ENCODE results near the gene FOXP3.

Gene FOXP3

DNA sequence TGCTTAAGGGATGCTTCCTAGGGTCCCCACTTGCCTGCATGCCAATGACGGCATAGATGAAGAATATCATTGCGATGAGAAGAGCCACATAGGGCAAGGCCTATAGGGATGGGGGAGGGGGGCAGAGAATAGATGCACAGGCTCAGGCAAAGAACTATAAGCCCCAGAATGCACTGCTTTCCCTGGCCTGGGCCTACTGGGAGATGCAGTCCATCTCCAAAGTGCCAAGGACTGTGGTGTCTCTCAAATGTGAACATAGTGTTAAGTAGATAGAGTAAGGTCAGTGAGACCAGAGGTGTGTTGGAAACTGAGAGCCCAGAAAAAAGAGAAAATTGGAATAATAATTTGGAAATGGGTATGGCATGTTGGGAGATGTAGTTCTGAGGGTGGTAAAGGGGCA lies 52.3 kb downstream of the FOXP3 start:
- DNase-seq = no peak

- no peak for DNase-seq
These were observed 53.4 kb downstream of the FOXP3 start for GRCh38 chrX:49211074-49211473.

DNA sequence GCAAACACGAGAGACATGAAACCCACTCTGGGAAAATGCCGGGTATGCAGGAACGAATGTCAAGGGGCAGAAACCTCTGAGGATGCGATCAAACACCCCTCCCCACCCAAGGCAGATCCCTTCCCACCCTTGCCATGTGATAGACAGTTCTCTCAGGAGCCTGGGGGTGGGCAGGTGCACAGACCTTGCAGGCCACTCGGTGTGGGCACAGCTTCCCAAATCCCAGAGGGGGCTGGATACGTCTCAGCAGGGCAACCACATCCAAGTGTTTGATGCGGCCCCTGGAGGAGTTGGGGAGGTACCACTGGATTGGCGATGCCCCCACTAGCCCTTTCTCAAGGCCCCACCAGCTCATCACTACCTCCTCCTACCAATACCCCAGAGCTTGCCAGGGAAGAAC lies 54.1 kb downstream of the FOXP3 start:
- DNase-seq = no peak

GRCh38 chrX:49209434-49210251 lies 54.9 kb downstream of the FOXP3 start:
- DNase-seq = no peak

DNA sequence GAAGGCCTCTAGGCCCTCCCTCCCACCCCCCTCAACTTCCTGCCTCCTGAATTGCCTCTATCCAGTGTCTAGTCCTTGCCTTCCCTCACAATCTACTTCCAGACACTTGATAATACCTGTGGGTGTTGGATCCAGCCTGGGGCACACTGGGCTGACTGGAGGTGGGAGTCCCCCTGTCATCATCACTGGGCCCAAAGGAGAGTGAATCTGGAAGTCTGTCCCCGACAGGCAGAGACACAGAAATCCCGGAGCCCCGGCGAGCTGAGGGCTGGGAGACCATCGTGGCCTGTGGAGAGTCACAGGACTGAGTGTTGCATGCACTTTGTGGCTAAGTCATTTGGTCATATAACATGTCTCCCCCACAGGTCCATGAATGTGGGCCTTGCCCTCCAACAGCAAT lies 56.1 kb downstream of the FOXP3 start:
- no peak for DNase-seq

DNA sequence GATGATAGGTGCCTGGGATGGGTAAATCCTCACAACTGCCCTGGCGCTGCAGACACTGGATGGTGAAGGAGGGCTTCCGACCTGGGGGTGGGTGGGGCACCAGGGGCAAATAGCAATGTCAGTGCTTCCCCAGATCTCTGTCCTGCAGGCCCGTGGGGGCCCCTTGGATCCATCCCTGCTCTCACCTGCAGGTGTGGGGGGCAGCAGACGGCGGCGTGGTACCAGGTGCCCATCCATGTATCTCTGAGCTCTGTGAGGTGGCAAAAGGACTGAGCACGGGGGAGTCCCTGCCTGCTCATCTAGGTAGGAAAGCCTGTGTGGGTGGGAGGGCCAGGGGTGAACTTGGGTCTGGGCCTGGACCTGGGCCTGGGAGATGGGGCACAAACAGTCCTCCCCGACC lies 58.0 kb downstream of the FOXP3 start:
- no peak for DNase-seq

DNA sequence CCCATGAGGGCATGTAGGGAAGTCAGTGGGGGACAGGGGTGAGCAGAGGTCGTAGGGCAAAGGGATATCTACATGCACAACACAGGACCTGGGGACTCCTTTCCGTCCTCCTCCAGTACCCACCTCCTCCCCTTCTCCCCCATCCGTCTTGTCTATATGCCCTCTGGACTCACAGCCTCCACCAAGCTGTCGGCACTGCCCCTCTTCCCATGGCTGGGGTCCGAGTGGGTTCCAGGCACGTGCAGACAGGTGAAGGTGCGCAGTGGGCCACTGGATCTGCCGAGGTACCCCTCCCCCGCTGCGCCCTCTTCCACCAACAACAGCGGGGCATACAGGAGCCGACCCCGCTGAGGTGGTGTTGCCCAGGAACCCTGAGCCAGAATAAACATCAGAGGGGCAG lies 59.1 kb downstream of the FOXP3 start:
- DNase-seq = no peak

GRCh38 chrX:49204709-49205108 lies 59.8 kb downstream of the FOXP3 start:
- DNase-seq = no peak

DNA sequence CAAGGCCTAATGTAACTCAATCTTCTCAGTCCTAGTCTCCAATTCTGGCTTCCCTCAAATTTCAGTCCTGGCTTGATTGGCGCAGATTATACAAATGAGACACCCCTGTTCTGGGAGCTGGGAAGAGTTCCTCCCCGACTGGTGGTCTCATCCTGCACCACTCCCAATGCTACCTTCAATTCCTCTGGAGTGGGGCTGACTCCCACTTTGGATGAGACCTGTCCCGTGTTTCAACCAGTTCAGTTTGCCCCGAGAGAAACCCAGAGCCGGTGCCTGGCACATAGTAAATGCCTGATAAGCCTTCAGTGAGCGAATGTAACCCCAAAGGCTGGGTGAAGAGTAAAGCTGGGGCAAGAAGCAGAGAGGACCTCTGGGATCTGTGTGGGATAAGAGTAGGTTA lies 60.5 kb downstream of the FOXP3 start:
- no peak for DNase-seq

DNA sequence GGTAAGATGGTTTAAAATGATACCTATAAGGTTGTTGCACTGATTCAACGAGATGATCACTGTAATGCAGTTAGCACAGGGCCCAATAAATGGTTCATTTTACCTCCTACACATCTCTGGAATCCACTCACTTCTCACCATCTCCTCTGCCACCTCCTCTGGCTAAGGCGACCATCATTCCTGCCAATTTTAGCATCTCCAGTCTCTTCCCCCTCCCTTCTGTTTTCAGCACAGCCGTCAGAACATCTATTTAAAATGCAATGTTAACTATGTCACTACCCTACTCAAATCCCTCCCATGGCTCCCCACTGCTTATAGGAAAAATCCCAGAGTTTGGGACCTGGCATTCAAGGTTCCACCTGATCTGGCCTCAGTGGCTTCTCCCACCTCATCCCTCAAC lies 61.0 kb downstream of the FOXP3 start:
- no peak for DNase-seq

- DNase-seq = no peak
These were observed 62.5 kb downstream of the FOXP3 start for GRCh38 chrX:49202022-49202421.

All from NCI-H1417 (cell line).